HG03135 (cell line): ENCODE data around the gene NPDC1.
"Not testable (repeated sequence)": the region's sequence is repeated elsewhere in the genome, so short reads cannot be mapped to it uniquely, and the experiment has no call there.

ENCODE experiments used
- ATAC-seq: cut with Tn5 transposase; IDR thresholded peaks from one replicate; pipeline ENCODE4 v1.9.1; 2021; ENCODE audit warnings: mild to moderate bottlenecking, moderate library complexity; ENCODE audit not compliant: unreplicated experiment

Gene NPDC1

GRCh38 chr9:137014166-137014565 lies 31.8 kb downstream of the NPDC1 start:
- ATAC-seq: no peak

DNA sequence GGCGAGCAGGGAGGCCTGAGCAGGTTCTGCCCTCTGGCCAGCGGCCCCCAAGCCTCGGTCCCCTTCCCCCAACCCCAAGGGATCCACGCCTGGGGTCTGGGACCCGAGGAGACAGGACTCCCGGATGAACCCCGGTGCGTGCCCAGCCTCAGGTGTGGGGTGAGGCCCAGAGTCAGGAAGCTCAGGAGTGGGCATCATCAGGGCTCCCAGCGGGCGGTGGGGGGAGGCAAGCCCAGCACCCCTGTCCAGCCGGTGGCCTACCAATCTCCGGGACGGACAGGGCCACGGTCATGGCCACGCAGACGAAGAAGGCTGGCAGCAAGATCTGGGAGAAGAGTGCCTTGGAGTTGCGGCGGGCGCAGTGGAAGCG lies 32.4 kb downstream of the NPDC1 start:
- no peak for ATAC-seq

DNA sequence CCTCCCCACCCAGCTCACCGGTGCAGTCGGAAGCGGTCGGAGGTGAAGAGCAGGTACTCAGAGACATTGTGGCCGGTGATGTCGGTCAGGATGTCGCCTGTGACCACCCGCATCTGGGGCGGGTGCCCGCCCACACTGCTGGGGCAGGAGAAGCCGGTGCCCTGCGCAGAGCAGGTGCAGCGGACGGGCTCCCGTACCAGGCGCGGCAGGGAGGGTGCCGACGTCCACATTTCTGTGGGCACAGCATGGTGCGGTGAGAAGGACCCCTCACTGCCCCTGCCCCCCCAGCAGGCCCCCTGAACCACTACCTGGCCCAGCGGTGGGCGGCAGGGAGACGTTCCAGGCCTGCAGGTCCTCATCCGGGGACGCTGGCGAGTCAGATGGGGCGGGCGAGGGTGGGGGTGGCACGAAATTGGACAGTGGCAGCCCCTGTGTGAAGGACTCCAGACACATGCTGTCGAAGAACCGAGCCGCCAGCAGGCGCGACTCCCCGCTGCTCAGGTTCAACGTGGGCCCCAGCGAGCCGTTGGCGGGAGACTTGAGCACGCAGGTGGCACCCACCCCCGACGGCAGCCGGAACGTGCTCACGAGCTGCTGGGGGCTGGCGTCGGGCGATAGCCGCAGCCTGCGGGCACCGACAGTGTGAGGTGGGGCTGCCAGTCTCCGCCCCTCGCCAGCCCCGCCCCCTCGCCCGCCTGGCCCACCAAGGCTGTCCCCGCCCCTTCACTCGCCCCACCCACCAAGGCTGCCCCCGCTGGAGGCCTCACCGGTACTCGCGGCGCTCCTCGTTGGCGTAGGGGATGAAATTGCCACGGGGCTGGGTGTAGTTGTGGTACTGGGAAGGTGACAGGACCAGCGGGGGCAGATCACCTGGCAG lies 33.0 kb downstream of the NPDC1 start:
- no peak for ATAC-seq

GRCh38 chr9:137011907-137012675 lies 33.9 kb downstream of the NPDC1 start:
- ATAC-seq: no peak

DNA sequence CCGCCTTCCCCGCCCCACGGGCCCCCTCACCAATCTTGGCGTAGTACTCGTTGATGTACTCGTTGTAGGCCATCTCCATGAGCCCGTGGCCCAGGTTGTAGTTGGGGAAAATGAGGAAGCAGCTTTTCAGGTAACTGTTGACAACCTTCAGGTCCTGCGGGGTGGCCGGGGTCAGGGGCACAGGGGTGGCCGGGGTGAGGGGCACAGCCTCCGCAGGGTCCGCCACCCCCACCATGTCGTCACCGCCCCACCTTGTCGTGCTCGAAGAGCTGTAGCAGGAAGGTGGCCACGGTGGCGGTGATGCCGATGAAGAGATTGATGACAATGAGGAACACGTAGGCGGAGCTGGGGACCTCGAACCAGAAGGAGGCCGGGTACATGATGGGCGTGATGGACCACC lies 34.8 kb downstream of the NPDC1 start:
- no peak for ATAC-seq

- no peak for ATAC-seq
These were observed 35.8 kb downstream of the NPDC1 start for GRCh38 chr9:137009938-137010732.

DNA sequence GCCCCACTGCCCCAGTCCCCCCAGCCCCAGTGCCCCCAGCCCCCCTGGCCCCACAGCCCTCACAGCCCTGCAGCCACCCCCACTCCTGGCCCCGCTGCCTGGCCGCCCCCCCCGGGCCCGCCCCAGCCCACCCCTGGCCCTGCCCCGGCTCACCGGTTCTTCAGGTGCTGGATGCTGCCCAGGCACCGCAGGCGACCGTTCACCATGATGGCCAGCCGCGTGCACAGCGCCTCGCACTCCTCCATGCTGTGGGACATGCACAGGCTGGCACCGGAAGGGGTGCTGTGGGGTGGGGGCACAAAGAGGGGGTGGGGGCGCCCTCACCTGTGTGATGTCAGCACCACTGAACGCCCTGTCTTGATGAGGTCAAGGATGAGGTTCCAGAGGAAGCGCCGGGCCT lies 36.8 kb downstream of the NPDC1 start:
- ATAC-seq: no peak

DNA sequence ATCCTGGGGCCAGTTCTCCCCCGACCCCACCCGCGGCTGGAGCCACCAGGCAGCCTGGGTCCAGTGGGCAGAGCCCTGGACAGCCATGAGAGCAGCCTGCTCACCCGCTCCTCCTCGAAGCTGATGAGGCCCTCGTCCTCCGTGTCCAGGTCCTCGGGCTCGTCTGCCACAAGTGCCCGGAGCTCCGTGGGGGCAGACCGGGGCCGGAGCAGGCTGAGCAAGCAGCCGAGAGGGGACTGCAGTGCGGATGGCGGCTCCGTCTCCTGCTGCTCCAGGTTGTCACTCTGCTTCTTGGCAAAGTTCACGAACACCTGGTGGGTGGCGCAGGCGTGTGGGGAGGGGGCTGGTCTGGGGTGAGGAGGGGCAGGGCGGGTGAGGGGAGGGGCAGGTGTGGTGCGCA lies 37.7 kb downstream of the NPDC1 start:
- ATAC-seq: no peak

- ATAC-seq: no peak
These were observed 38.1 kb downstream of the NPDC1 start for GRCh38 chr9:137007816-137008270.

GRCh38 chr9:137007108-137007815 lies 38.7 kb downstream of the NPDC1 start:
- ATAC-seq: no peak

DNA sequence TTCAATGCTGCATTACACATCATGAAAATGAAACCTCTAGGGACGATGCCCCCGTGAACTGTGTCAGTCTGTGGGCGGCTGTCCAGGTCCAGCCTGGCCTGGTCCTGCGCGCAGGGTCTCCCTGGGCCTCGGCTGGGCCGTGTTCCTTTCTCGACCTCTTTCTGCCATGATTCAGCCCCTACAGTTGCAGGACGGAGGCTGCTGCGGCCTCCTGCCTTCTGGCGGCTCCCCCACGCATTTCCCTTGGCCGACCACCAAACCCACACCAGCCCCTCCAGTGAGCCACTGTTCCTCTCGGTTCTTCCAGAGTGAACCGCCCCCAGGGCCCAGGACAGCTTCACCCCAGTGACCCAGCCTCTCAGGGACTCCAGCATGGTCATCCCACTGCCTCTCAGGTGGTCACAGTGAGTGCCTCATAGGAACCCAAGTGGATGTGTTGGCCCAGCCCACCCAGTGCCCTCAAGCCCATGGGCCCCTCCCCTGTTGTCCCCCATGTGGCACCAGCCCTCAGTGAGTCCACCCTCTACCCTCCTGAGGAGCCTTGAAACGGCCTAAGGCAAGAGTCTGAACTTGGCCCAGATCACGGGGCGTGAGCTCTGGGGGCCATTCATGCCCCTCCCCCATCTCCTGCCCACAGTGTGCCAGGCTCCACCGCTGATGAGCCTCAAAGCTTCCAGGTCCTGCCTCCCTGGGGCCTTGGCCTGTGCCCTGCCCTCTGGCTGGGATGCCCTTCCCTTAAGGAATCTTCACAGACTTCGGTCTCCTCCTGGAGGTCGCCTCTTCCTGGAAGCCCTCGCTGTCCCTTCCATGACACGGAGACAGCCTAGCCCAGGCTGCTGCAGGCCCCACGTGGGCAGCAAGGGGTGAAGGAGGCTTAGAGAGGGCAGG lies 39.6 kb downstream of the NPDC1 start:
- ATAC-seq: no peak

- ATAC-seq: not testable (repeated sequence)
These were observed 41.7 kb downstream of the NPDC1 start for GRCh38 chr9:137004285-137004684.

DNA sequence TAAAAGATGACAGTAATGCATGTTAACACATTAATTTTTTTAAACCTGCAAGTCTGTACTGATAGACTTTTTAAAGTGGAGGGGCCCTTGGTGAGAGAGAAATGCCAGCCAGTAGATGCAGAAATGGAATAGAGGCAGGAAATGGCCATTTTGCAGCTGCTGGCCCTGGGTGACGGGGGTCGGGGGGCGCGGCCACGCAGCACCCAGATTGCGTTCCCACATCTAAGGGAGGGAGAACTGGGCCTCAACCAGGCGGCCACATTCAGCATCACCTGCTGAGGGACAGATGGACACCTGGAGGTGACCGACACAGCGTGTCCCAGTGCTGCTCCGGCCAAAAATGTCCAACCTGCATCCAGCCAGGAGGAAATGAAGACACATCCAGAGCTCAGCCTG lies 43.3 kb downstream of the NPDC1 start:
- ATAC-seq: no peak

DNA sequence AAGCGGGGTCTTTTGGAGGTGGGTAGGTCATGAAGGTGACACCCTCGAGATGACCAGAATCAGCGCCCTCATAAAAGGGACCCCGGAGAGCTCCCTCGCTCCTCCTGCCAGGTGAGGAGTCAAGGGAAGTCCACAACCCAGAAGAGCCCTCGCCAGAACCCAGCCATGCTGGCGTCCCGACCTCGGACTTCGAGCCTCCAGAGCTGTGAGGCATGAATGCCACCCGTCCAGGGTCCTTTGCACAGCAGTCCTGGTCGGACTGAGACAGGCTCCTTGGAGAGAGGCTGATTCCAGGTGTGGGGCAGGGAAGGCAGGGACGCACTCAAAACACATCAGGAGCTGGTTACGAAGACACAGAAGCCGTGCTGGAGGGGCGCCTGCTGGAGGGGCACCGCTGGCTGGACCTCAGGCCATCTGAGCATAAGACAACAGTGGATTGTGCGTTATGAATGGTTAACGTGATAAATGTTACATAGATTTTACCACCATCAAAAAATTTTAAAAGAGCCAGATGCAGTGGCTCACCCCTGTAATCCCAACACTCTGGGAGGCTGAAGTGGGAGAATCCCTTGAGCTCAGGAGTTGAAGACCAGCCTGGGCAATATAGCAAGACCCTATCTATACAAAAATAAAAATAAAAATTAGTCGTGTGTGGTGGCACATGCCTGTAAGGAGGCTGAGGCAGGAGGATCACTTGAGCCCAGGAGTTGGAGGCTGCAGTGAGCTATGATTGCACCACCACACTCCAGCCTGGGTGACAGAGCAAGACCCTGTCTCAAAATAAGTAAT lies 43.9 kb downstream of the NPDC1 start:
- ATAC-seq: no peak

DNA sequence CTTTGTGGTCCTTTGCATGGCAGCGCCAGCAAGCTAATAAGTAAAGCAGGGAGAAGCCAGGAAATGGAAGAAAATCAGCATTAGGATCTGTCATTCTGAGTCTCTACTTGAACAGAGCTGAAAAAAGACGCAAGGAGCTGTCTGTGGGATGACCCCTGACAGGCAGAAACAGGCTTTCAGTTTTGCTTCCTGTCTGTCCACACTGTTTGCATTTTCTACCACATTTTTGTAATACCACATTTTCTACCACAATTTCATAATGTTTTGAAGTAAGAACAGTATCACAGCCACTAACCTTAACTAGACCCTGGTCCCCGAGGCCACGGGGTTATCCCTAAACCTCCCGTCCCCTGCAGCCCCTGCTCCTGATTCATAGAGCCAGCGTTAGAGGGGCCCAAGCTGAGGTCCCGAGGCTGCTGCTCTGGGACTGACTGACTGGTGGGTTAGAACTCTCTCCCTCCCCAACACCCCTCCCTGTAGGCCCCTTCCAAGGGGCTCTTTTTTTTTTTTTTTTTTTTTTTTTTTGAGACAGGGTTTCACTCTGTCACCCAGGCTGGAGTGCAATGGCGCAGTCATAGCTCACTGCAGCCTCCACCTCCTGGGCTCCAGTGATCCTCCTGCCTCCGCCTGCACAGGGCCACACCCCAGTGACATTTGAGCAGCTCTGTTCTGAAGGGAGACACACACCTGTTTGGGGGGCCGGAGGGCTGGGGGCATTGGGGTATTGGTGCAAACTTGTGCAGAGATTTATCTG lies 45.6 kb downstream of the NPDC1 start:
- peak; percentile 74 for ATAC-seq

GRCh38 chr9:136997830-136998234 lies 48.1 kb downstream of the NPDC1 start:
- ATAC-seq: no peak

GRCh38 chr9:136997371-136997770 lies 48.6 kb downstream of the NPDC1 start:
- no peak for ATAC-seq
